ENCODE measurements around the gene BAIAP2. TPM values are rescaled to one million over a fixed set of nuclear protein-coding genes. Genes with fewer than 3 reads are reported as not detected.

BAIAP2 gene
- total RNA-seq, 1 donor from 2014 or later, result 139 TPM

GRCh38 chr17:81044428-81044763 lies 9.4 kb downstream of the BAIAP2 start:
- peak overlapping the region; percentile 0 for H3K4me3 ChIP-seq
- H3K4me1 ChIP-seq, result peaks cover 90% of the 10 kb centered on the region
- no peaks in the 10 kb centered on the region for H3K36me3 ChIP-seq
- no peaks in the 10 kb centered on the region for H3K27me3 ChIP-seq
- no peak for ATAC-seq
- DNase-seq, result no peak
- TF ChIP-seq, protein P1, sequence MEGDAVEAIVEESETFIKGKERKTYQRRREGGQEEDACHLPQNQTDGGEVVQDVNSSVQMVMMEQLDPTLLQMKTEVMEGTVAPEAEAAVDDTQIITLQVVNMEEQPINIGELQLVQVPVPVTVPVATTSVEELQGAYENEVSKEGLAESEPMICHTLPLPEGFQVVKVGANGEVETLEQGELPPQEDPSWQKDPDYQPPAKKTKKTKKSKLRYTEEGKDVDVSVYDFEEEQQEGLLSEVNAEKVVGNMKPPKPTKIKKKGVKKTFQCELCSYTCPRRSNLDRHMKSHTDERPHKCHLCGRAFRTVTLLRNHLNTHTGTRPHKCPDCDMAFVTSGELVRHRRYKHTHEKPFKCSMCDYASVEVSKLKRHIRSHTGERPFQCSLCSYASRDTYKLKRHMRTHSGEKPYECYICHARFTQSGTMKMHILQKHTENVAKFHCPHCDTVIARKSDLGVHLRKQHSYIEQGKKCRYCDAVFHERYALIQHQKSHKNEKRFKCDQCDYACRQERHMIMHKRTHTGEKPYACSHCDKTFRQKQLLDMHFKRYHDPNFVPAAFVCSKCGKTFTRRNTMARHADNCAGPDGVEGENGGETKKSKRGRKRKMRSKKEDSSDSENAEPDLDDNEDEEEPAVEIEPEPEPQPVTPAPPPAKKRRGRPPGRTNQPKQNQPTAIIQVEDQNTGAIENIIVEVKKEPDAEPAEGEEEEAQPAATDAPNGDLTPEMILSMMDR (IDR thresholded peaks at IDR 0.05), result no peak
- intact Hi-C loops (cut with DNase I), result no loop called here
- no peaks in the 10 kb centered on the region for H3K9me3 ChIP-seq
- H3K27ac ChIP-seq, result peak overlapping the region; percentile 88

- Histone ChIP-seq H3K36me3 (no peaks in the 10 kb centered on the region), H3K9me3 (no peaks in the 10 kb centered on the region), H3K27ac (peak overlapping the region; percentile 88), H3K4me1 (peaks cover 90% of the 10 kb centered on the region), H3K27me3 (no peaks in the 10 kb centered on the region), H3K4me3 (peak overlapping the region; percentile 0)
- TF ChIP-seq, protein P1 (IDR thresholded peaks at IDR 0.05), result no peak
- ATAC-seq, result peak; percentile 37
- intact Hi-C loops (cut with DNase I), result no loop called here
- peak; percentile 87 for DNase-seq
Measured at GRCh38 chr17:81044764-81045589, 10.0 kb downstream of the BAIAP2 start.

- H3K9me3 ChIP-seq, result no peaks in the 10 kb centered on the region
- no peaks in the 10 kb centered on the region for H3K27me3 ChIP-seq
- DNase-seq (no peak), ATAC-seq (no peak)
- no peak overlapping the region for H3K4me3 ChIP-seq
- intact Hi-C loops (cut with DNase I), result no loop called here
- H3K36me3 ChIP-seq, result no peaks in the 10 kb centered on the region
- peaks cover 90% of the 10 kb centered on the region for H3K4me1 ChIP-seq
- TF ChIP-seq, protein P1 (IDR thresholded peaks at IDR 0.05), result no peak
- peak overlapping the region; percentile 88 for H3K27ac ChIP-seq
Measured at GRCh38 chr17:81045590-81046095, 10.7 kb downstream of the BAIAP2 start.

- TF ChIP-seq, protein P1 (IDR thresholded peaks at IDR 0.05), result no peak
- H3K36me3 ChIP-seq, result no peaks in the 10 kb centered on the region
- no peak overlapping the region for H3K4me3 ChIP-seq
- H3K27me3 ChIP-seq, result no peaks in the 10 kb centered on the region
- peaks cover 90% of the 10 kb centered on the region for H3K4me1 ChIP-seq
- DNase-seq, result no peak
- no peak for ATAC-seq
- intact Hi-C loops (cut with DNase I), result no loop called here
- peak overlapping the region; percentile 88 for H3K27ac ChIP-seq
- H3K9me3 ChIP-seq, result no peaks in the 10 kb centered on the region
Measured at GRCh38 chr17:81046132-81046769, 11.3 kb downstream of the BAIAP2 start.

DNA sequence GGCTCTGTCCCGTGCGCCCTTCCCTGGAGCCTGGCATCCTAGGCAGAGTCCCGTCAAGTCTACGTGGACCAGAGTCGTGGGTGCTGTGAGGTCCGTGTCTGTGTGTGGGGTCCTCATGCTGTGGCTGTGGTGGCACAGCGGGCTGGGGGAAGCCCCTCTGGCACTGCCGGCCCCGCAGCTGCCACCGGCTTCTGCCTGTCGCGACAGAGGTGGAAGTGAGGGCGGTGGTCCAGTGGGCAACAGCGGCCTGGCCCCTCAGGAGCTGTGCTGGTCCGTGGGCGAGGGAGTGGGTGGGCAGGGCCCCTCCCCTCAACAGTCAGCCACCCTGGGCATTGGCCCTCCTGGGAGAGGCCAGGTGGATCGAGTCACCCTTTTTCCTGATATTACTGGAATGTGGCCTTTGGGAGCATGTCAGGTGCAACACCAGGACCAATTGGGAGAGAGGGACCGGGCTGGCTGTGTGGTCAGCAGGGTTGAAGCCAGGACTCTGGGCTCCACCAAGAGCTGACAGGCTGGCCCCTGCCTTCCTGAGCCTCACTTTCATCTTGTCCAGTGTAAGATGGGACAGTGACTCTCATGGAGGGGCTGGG lies 11.9 kb downstream of the BAIAP2 start:
- Histone ChIP-seq H3K4me3 (no peak overlapping the region), H3K36me3 (no peaks in the 10 kb centered on the region), H3K9me3 (no peaks in the 10 kb centered on the region), H3K27ac (peak overlapping the region; percentile 88), H3K27me3 (no peaks in the 10 kb centered on the region), H3K4me1 (peaks cover 93% of the 10 kb centered on the region)
- ATAC-seq, result no peak
- no peak for DNase-seq
- intact Hi-C loops (cut with DNase I), result no loop called here
- TF ChIP-seq, protein P1 (IDR thresholded peaks at IDR 0.05), result no peak
